Panc1 (cell line): Measurements from ENCODE around the gene ATOH8. TPM values are rescaled to one million over a fixed set of nuclear protein-coding genes. Genes with fewer than 3 reads are reported as not detected.

ENCODE experiments used
- ATAC-seq: fragments of 200-7000 bp; cut with Tn5 transposase; 2 replicates; pipeline ENCODE4 v1.9.1; 2020; ENCODE audit warnings: mild to moderate bottlenecking, moderate library complexity
- BruUV-seq: library from RNA; stranded (reverse); fragments of 400-500 nt; replicated peaks from 2 replicates; lab custom pipeline; 2021; lab: Mats Ljungman, UMichigan
- CTCF ChIA-PET: fragments of 300-600 bp; sonication (Branson Sonifier 250); formaldehyde crosslinking; loops from one replicate; lab custom pipeline; 2022; ENCODE audit warnings: antibody characterized with exemption; lab: Charles Lee
- POLR2A ChIA-PET: fragments of 300-600 bp; sonication (Branson Sonifier 250); formaldehyde crosslinking; loops from one replicate; lab custom pipeline; 2022; ENCODE audit warnings: antibody characterized with exemption; lab: Charles Lee
- DNase-seq: peaks from one replicate; pipeline ENCODE4 v3.0.0-alpha.2; 2010; ENCODE audit warnings: low read depth, low spot score
- H3K27ac ChIP-seq: 2 replicates; pipeline ENCODE4 v1.5.1; 2011; ENCODE audit warnings: mild to moderate bottlenecking, low read length, inconsistent platforms
- H3K27me3 ChIP-seq: fragments of 200-500 bp; sonication (Bioruptor generic); 2 replicates; pipeline ENCODE4 v1.6.0; 2014; ENCODE audit warnings: low read length, inconsistent platforms; ENCODE audit not compliant: control insufficient read depth, insufficient read depth
- H3K36me3 ChIP-seq: fragments of 200-500 bp; sonication (Bioruptor generic); 2 replicates; pipeline ENCODE4 v1.5.1; 2014; ENCODE audit warnings: inconsistent platforms, mild to moderate bottlenecking, low read length, moderate library complexity; ENCODE audit not compliant: control insufficient read depth, insufficient read depth
- H3K4me1 ChIP-seq: 2 replicates; pipeline ENCODE4 v1.5.1; 2011; ENCODE audit warnings: inconsistent platforms, mild to moderate bottlenecking, low read length, moderate library complexity; ENCODE audit not compliant: control insufficient read depth, insufficient read depth
- H3K4me3 ChIP-seq, 2 experiments: 2 replicates each; pipeline ENCODE4 v1.5.1; 2011 to 2012; ENCODE audit warnings: low read depth in 2 of 2, low read length in 2 of 2, mild to moderate bottlenecking in 2 of 2, inconsistent platforms in 1 of 2, moderate library complexity in 1 of 2
- H3K9me3 ChIP-seq: fragments of 200-500 bp; sonication (Bioruptor generic); 2 replicates; pipeline ENCODE4 v1.5.1; 2014; ENCODE audit warnings: low read depth, mild to moderate bottlenecking, inconsistent platforms, low read length, moderate library complexity; ENCODE audit not compliant: control insufficient read depth, insufficient read depth
- CTCF ChIP-seq: fragments of 450-650 bp; IDR thresholded peaks from 2 replicates; pipeline ENCODE4 v1.5.1; 2017; ENCODE audit warnings: mild to moderate bottlenecking
- POLR2AphosphoS5 ChIP-seq: IDR thresholded peaks from 2 replicates; pipeline ENCODE4 v1.6.1; 2012; ENCODE audit warnings: mild to moderate bottlenecking, low read depth, low read length, moderate library complexity
- REST ChIP-seq, 2 experiments: IDR thresholded peaks; 2 replicates each; pipeline ENCODE4 v1.6.1; 2011 to 2012; ENCODE audit warnings: low read depth in 2 of 2, control low read depth in 1 of 2, low read length in 1 of 2, mild to moderate bottlenecking in 1 of 2, moderate library complexity in 1 of 2; ENCODE audit not compliant: insufficient read depth in 1 of 2
- SIN3A ChIP-seq: IDR thresholded peaks from 2 replicates; pipeline ENCODE4 v1.6.1; 2012; ENCODE audit warnings: low read depth, mild to moderate bottlenecking, low read length, moderate library complexity, borderline replicate concordance; ENCODE audit not compliant: insufficient read depth
- TCF7L2 ChIP-seq: IDR thresholded peaks from 2 replicates; pipeline ENCODE4 v1.6.1; 2011; ENCODE audit warnings: mild to moderate bottlenecking, low read depth, low read length, inconsistent platforms
- in situ Hi-C: cut with HindIII; loops from 2 replicates; pipeline ENCODE4 v1.10.0; 2016; ENCODE audit warnings: low sequenced_read_pairs, low pct_unique_long_range_greater_than_20kb
- intact Hi-C: fragments of 100-400 bp; cut with micrococcal nuclease; formaldehyde crosslinking; loops from one replicate; pipeline ENCODE4 v1.10.0; 2022; ENCODE audit not compliant: unreplicated experiment
- total RNA-seq: library from RNA; stranded (reverse); gene quantifications from one replicate; pipeline ENCODE4 v1.2.1, GENCODE V29; 2021; ENCODE audit not compliant: unreplicated experiment

The ATOH8 gene
- total RNA-seq, 1 experiment from 2014 or later = 3.8 TPM

DNA sequence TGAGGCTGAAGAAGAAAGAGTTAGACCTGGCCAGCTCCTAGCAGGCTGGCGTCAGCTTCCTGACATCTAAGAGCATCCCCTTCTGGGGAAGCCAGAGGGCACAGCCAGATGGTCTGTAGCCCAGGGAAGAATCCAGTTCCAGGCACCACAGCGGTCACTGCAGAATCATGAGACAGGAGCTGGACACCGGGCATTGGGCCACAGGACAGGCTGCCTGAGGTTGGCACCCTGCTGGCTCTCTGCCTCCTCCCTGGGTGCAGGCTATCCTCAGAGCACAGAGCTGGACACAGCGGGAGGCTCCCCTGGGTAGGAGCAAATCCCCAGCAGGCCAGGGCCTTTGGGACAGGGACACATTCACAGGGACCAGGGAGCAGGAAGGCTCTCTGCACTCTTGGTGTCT is 19.8 kb upstream of the ATOH8 start:
- peaks cover 3% of the 10 kb centered on the region; the same call in 1 of the 2 replicates for H3K4me1 ChIP-seq
- in situ Hi-C loops (no loop called here), intact Hi-C loops (no loop called here)
- no peak overlapping the region for H3K27ac ChIP-seq
- TF ChIP-seq POLR2AphosphoS5 = no peak
- no peak for TF ChIP-seq CTCF
- TF ChIP-seq SIN3A = no peak
- no peak for TF ChIP-seq REST (IDR thresholded peaks at IDR 0.05; ENCODE audit: insufficient read depth in 1 of 2, low read depth in 2 of 2, low read length in 1 of 2)
- no peak for TF ChIP-seq TCF7L2
- no TSS peak for BruUV-seq
- no peaks in the 10 kb centered on the region for H3K27me3 ChIP-seq
- no peaks in the 10 kb centered on the region for H3K36me3 ChIP-seq
- ChIA-PET CTCF (no interaction called here), POLR2A (interaction anchor here (0.8 kb wide), 1 partner anchor 11 kb away, joined by 3 read pairs; no protein-coding TSS in a partner anchor)
- no peak for DNase-seq
- H3K9me3 ChIP-seq = no peaks in the 10 kb centered on the region
- no peak overlapping the region for H3K4me3 ChIP-seq
- no peak for ATAC-seq

DNA sequence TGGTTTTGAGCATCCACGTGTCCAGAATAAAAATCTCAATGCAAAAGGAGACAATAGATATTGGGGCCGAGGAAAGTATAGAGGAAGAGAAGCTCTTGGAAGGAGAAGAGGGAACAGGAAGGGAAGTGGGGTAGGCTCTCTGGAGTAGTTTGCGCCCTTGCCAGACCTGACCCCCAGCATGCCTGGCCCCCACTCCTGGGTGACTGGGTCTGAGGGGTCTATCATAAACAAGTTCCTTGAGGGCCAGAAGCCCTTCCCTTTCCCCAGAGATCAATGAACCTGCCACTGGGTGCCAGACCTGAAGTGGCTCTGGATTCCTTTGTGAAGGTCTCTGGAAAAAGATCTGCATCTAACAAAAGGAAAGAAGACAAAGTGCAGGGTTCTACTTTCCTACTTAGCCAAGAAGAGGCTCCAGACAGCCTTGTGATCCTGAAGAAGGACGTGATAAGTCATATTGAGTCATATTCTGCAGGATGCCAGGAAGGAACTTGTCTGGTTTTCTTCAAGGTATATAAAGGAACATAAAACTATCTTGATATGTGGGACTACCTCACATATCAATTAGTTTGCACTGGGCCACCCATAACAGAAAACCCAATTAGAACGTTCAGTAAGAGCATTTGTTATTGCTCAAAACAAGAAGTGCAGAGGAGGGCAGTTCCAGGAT is 18.7 kb upstream of the ATOH8 start:
- no peaks in the 10 kb centered on the region for H3K36me3 ChIP-seq
- ChIA-PET POLR2A (interaction anchor here (0.8 kb wide), 1 partner anchor 10 kb away, joined by 3 read pairs; no protein-coding TSS in a partner anchor), CTCF (interaction anchor here (0.6 kb wide), 1 partner anchor 54 kb away, joined by 3 read pairs; no protein-coding TSS in a partner anchor)
- in situ Hi-C loops = no loop called here
- intact Hi-C loops = no loop called here
- no peaks in the 10 kb centered on the region for H3K27me3 ChIP-seq
- no peaks in the 10 kb centered on the region for H3K9me3 ChIP-seq
- DNase-seq (no peak), ATAC-seq (no peak)
- no TSS peak for BruUV-seq
- no peak overlapping the region for H3K27ac ChIP-seq
- peaks cover 3% of the 10 kb centered on the region; the same call in 1 of the 2 replicates for H3K4me1 ChIP-seq
- no peak overlapping the region for H3K4me3 ChIP-seq
- TF ChIP-seq TCF7L2 (no peak), SIN3A (no peak), CTCF (no peak), REST (IDR thresholded peaks at IDR 0.05; ENCODE audit: insufficient read depth in 1 of 2, low read depth in 2 of 2, low read length in 1 of 2) (no peak), POLR2AphosphoS5 (no peak)
